GM12878 (cell line): Measurements from ENCODE around the gene WDR91. TPM values are rescaled to one million over a fixed set of nuclear protein-coding genes. Genes with fewer than 3 reads are reported as not detected.
"Not testable (repeated sequence)": the region's sequence is repeated elsewhere in the genome, so short reads cannot be mapped to it uniquely, and the experiment has no call there.

ENCODE experiments used
- ATAC-seq: fragments of 200-7000 bp; cut with Tn5 transposase; 3 replicates; pipeline ENCODE4 v1.9.1; 2020; ENCODE audit warnings: mild to moderate bottlenecking, moderate library complexity
- BruUV-seq: library from RNA; stranded (reverse); fragments of 400-500 nt; replicated peaks from 2 replicates; lab custom pipeline; 2021; lab: Mats Ljungman, UMichigan
- CTCF ChIA-PET: fragments of 300-600 bp; sonication (Branson Sonifier 250); formaldehyde crosslinking; extraction: SDS; loops from one replicate; lab custom pipeline; 2021; ENCODE audit warnings: inconsistent platforms; lab: Yijun Ruan, JAX
- POLR2A ChIA-PET: fragments of 350-600 bp; formaldehyde crosslinking; extraction: SDS; loops from one replicate; lab custom pipeline; 2021; ENCODE audit warnings: inconsistent platforms; lab: Charles Lee
- RAD21 ChIA-PET: fragments of 300-600 bp; sonication (Branson Sonifier 250); formaldehyde crosslinking; loops from one replicate; lab custom pipeline; 2023; ENCODE audit warnings: antibody characterized with exemption; ENCODE audit not compliant: unreplicated experiment; lab: Charles Lee
- SMC1A ChIA-PET: fragments of 300-600 bp; sonication (Branson Sonifier 250); formaldehyde crosslinking; loops from one replicate; lab custom pipeline; 2023; ENCODE audit not compliant: unreplicated experiment, uncharacterized antibody; lab: Charles Lee
- DNase-seq: peaks from one replicate; pipeline ENCODE4 v3.0.0-alpha.2; 2011; ENCODE audit warnings: low read depth, low spot score
- FAIRE-seq: peaks from 3 replicates; lab custom pipeline; 2011; peaks lifted over from hg19 to GRCh38; lab: Jason Lieb, UNC
- H2AFZ ChIP-seq: 2 replicates; pipeline ENCODE4 v1.6.0; 2011; ENCODE audit warnings: low read depth, low read length, control low read depth; ENCODE audit not compliant: control insufficient read depth
- H3K27ac ChIP-seq: 2 replicates; pipeline ENCODE4 v1.5.1; 2011; ENCODE audit warnings: control low read depth; ENCODE audit not compliant: control insufficient read depth, insufficient read depth
- H3K27me3 ChIP-seq, 2 experiments: replicated peaks in 1 of 2; 2 replicates each; pipeline versions ENCODE4 v1.6.0 to v1.6.1; 2011; ENCODE audit warnings: low read length in 1 of 2; ENCODE audit not compliant: control insufficient read depth in 2 of 2, insufficient read depth in 2 of 2
- H3K36me3 ChIP-seq, 2 experiments: 2 replicates each; pipeline ENCODE4 v1.5.1; 2011; ENCODE audit warnings: low read length in 1 of 2; ENCODE audit not compliant: control insufficient read depth in 2 of 2, insufficient read depth in 2 of 2
- H3K4me1 ChIP-seq: 2 replicates; pipeline ENCODE4 v1.6.1; 2011; ENCODE audit warnings: mild to moderate bottlenecking, low read length, moderate library complexity, mixed read lengths; ENCODE audit not compliant: control insufficient read depth, insufficient read depth
- H3K4me2 ChIP-seq: 2 replicates; pipeline ENCODE4 v1.6.0; 2011; ENCODE audit warnings: control low read depth; ENCODE audit not compliant: control insufficient read depth, insufficient read depth
- H3K4me3 ChIP-seq: fragments of 200-600 bp; sonication (generic); 2 replicates; pipeline ENCODE4 v1.5.1; 2016
- H3K79me2 ChIP-seq: 2 replicates; pipeline ENCODE4 v1.6.0; 2011; ENCODE audit warnings: low read length; ENCODE audit not compliant: control insufficient read depth, insufficient read depth
- H3K9ac ChIP-seq: 2 replicates; pipeline ENCODE4 v1.8.0; 2011; ENCODE audit warnings: low read length, control low read depth, mixed read lengths; ENCODE audit not compliant: control insufficient read depth, insufficient read depth
- H3K9me3 ChIP-seq: replicated peaks from 3 replicates; pipeline ENCODE4 v1.5.1; 2011; ENCODE audit warnings: mild to moderate bottlenecking, low read length; ENCODE audit not compliant: control insufficient read depth, insufficient read depth
- H4K20me1 ChIP-seq: 2 replicates; pipeline ENCODE4 v1.6.0; 2011; ENCODE audit not compliant: control insufficient read depth, insufficient read depth
- BMI1 ChIP-seq: fragments of 450-650 bp; IDR thresholded peaks from 2 replicates; pipeline ENCODE4 v1.6.1; 2016; ENCODE audit warnings: mild to moderate bottlenecking, moderate library complexity, borderline replicate concordance
- IKZF1 ChIP-seq: fragments of 450-650 bp; conservative IDR thresholded peaks from 2 replicates; pipeline ENCODE4 v1.6.1; 2017; ENCODE audit warnings: antibody characterized with exemption, mild to moderate bottlenecking
- IKZF2 ChIP-seq, 2 experiments: fragments of 450-650 bp; IDR thresholded peaks; 2 replicates each; pipeline ENCODE4 v1.6.1; 2017; ENCODE audit warnings: mild to moderate bottlenecking in 2 of 2, moderate library complexity in 2 of 2
- MEF2B ChIP-seq: fragments of 450-650 bp; IDR thresholded peaks from 2 replicates; pipeline ENCODE4 v1.6.1; 2018; ENCODE audit warnings: mild to moderate bottlenecking, moderate library complexity; ENCODE audit not compliant: partially characterized antibody, poor library complexity, severe bottlenecking
- MTA3 ChIP-seq: IDR thresholded peaks from 2 replicates; pipeline ENCODE4 v1.6.1; 2012; ENCODE audit warnings: low read length, inconsistent platforms, borderline replicate concordance
- RAD51 ChIP-seq: fragments of 450-650 bp; IDR thresholded peaks from 2 replicates; pipeline ENCODE4 v1.6.1; 2016; ENCODE audit warnings: moderate library complexity, mild to moderate bottlenecking, inconsistent platforms
- SMAD1 ChIP-seq: fragments of 450-650 bp; IDR thresholded peaks from 2 replicates; pipeline ENCODE4 v1.6.1; 2018; ENCODE audit warnings: mild to moderate bottlenecking, low read depth; ENCODE audit not compliant: partially characterized antibody
- SPI1 ChIP-seq: IDR thresholded peaks from 2 replicates; pipeline ENCODE4 v1.6.1; 2011; ENCODE audit warnings: low read depth, mild to moderate bottlenecking, low read length, moderate library complexity, borderline replicate concordance; ENCODE audit not compliant: insufficient read depth
- TBL1XR1 ChIP-seq: IDR thresholded peaks from 2 replicates; pipeline ENCODE4 v1.6.1; 2012; ENCODE audit warnings: low read depth, low read length, improper control_type of control experiment
- ZNF384 ChIP-seq: IDR thresholded peaks from 2 replicates; pipeline ENCODE4 v1.6.1; 2012; ENCODE audit warnings: low read depth, mild to moderate bottlenecking, low read length, improper control_type of control experiment, borderline replicate concordance
- WGBS: methylation state at CpG from one replicate; pipeline ENCODE4 v1.1.6; 2016; ENCODE audit warnings: low lambda C conversion rate; ENCODE audit not compliant: insufficient replicate concordance, insufficient coverage; ENCODE audit errors: missing lambda C conversion rate; 5-methylcytosine and 5-hydroxymethylcytosine counted together
- in situ Hi-C: fragments of 300-500 bp; cut with MboI; formaldehyde crosslinking; loops from 9 replicates; pipeline ENCODE4 v1.14.3; 2018; ENCODE audit warnings: mixed read lengths
- intact Hi-C: fragments of 100-400 bp; cut with micrococcal nuclease; formaldehyde crosslinking; loops from one replicate; pipeline ENCODE4 v1.14.2; 2022; ENCODE audit not compliant: unreplicated experiment
- polyA plus RNA-seq, 11 experiments: library from polyadenylated mRNA; depleted of rRNA in 4 of 11; unstranded in 6 of 11; stranded (reverse) in 5 of 11; fragments of >200 nt; fragmentation: Nextera tagmentation in 4 of 11; fragmentation: Illumina TruSeq in 1 of 11; extraction: Ambion mirVana in 4 of 11; extraction: Trizol in 1 of 11; gene quantifications; 1 replicate in 1 of 11; 2 replicates in 10 of 11; pipeline versions ENCODE4 v1.2.1 to v1.2.3, GENCODE V29; 2011 to 2016; ENCODE audit warnings: inconsistent platforms in 2 of 11, missing spikeins in 2 of 11, low read depth in 1 of 11
- total RNA-seq, 4 experiments: library from RNA; depleted of rRNA in 3 of 4; stranded (reverse); fragments of >200 nt in 3 of 4; fragmentation: Illumina TruSeq in 1 of 4; extraction: Trizol in 1 of 4; gene quantifications; 2 replicates each; pipeline versions ENCODE4 v1.2.1 to v1.2.3, GENCODE V29; 2013 to 2021
- TF ChIP-seq, protein P1 (sequence below): fragments of 450-650 bp; IDR thresholded peaks from 2 replicates; pipeline ENCODE4 v1.6.1; 2017; ENCODE audit warnings: mild to moderate bottlenecking, low read depth, inconsistent platforms; ENCODE audit not compliant: poor library complexity, severe bottlenecking
- TF ChIP-seq, protein P2 (sequence below): fragments of 450-650 bp; IDR thresholded peaks from 2 replicates; pipeline ENCODE4 v1.6.1; 2017; ENCODE audit warnings: low read depth, mild to moderate bottlenecking, moderate library complexity
- TF ChIP-seq, protein P3 (sequence below): fragments of 450-650 bp; IDR thresholded peaks from 2 replicates; pipeline ENCODE4 v1.6.1; 2016; ENCODE audit warnings: mild to moderate bottlenecking
- TF ChIP-seq, protein P4 (sequence below): fragments of 450-650 bp; conservative IDR thresholded peaks from 2 replicates; pipeline ENCODE4 v1.6.1; 2017; ENCODE audit warnings: mild to moderate bottlenecking, moderate library complexity

WDR91 gene
- total and polyA plus RNA-seq, 10 of the 15 experiments (the other 5 are each of a cell fraction or from before 2014, with no cell fraction given) = 7.6 to 83.3 (median 16.5) TPM

DNA sequence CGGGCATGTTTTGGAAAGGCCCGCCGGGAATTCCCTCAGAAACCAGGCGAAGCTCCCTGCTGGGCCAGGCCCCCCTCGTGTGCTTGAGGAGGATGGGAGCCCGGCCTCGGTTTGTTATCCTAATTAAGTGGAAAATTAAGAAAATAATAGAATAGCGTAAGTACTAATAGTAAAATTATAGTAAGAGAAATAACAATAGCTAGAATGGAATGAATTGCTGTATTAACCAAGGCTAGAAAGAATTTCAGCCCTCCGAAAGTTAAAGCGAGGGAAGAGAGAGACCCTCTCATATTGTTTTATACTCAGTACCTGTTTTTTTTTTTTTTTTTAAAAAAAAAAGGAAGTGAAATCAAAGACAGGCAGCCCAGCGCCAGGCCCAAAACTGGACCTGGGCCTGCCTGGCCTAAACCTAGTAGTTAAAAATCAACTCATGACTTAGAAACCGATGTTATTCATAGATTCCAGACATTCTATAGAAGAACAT lies 40.3 kb downstream of the WDR91 start:
- H3K27me3 ChIP-seq, DNase-seq, H4K20me1 ChIP-seq, H2AFZ ChIP-seq, BruUV-seq, H3K9me3 ChIP-seq, in situ Hi-C loops: not testable (repeated sequence)
- intact Hi-C loops = loop anchor here (1.0 to 5.0 kb wide), 6 partner anchors 15 to 538 kb away; partner anchors contain the start of genes AGBL3, BPGM and TMEM140
- Histone ChIP-seq H3K4me1 (peaks cover 24% of the 10 kb centered on the region), H3K9ac (peak overlapping the region; percentile 73), H3K4me2 (peak overlapping the region; percentile 77), H3K4me3 (peak overlapping the region; percentile 84), H3K79me2 (peaks cover 76% of the 10 kb centered on the region), H3K36me3 (peaks cover 20 to 21% of the 10 kb centered on the region in 2 experiments), H3K27ac (peak overlapping the region; percentile 96)
- POLR2A ChIA-PET = interaction anchor here (0.7 to 15.9 kb wide), 13 partner anchors 11 to 537 kb away, joined by 3 to 169 read pairs (median 18); partner anchors contain the start of genes AGBL3, TMEM140 and WDR91
- SMC1A ChIA-PET = interaction anchor here (0.9 to 13.1 kb wide), 20 partner anchors 10 to 538 kb away, joined by 3 to 158 read pairs (median 6); partner anchors contain the start of genes AGBL3, TMEM140 and WDR91
- peak; percentile 18 for FAIRE-seq
- peak; percentile 46 for ATAC-seq
- RAD21 ChIA-PET = interaction anchor here (0.8 to 11.6 kb wide), 25 partner anchors 9 to 622 kb away, joined by 3 to 151 read pairs (median 4); partner anchors contain the start of genes AGBL3, AKR1B15, TMEM140 and WDR91
- WGBS = 2% methylated on average over 12 of the region's 12 CpGs
- CTCF ChIA-PET = interaction anchor here (0.6 to 12.2 kb wide), 17 partner anchors 11 to 538 kb away, joined by 3 to 157 read pairs (median 4); partner anchors contain the start of genes AGBL3, TMEM140 and WDR91
- TF ChIP-seq SPI1 = peak; percentile 67
- TF ChIP-seq IKZF2 (IDR thresholded peaks at IDR 0.05) = peak in 1 of 2 experiments; percentile 78; a peak in 3 of 4 replicates
- TF ChIP-seq, protein P1, sequence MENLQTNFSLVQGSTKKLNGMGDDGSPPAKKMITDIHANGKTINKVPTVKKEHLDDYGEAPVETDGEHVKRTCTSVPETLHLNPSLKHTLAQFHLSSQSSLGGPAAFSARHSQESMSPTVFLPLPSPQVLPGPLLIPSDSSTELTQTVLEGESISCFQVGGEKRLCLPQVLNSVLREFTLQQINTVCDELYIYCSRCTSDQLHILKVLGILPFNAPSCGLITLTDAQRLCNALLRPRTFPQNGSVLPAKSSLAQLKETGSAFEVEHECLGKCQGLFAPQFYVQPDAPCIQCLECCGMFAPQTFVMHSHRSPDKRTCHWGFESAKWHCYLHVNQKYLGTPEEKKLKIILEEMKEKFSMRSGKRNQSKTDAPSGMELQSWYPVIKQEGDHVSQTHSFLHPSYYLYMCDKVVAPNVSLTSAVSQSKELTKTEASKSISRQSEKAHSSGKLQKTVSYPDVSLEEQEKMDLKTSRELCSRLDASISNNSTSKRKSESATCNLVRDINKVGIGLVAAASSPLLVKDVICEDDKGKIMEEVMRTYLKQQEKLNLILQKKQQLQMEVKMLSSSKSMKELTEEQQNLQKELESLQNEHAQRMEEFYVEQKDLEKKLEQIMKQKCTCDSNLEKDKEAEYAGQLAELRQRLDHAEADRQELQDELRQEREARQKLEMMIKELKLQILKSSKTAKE = peak; percentile 76
- TF ChIP-seq MEF2B = peak; percentile 72
- TF ChIP-seq, protein P2, sequence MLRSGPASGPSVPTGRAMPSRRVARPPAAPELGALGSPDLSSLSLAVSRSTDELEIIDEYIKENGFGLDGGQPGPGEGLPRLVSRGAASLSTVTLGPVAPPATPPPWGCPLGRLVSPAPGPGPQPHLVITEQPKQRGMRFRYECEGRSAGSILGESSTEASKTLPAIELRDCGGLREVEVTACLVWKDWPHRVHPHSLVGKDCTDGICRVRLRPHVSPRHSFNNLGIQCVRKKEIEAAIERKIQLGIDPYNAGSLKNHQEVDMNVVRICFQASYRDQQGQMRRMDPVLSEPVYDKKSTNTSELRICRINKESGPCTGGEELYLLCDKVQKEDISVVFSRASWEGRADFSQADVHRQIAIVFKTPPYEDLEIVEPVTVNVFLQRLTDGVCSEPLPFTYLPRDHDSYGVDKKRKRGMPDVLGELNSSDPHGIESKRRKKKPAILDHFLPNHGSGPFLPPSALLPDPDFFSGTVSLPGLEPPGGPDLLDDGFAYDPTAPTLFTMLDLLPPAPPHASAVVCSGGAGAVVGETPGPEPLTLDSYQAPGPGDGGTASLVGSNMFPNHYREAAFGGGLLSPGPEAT = 0 out of 2 replicates have a peak, but pooled peaks have one; percentile 86
- TF ChIP-seq RAD51 = 0 out of 2 replicates have a peak, but pooled peaks have one; percentile 11
- TF ChIP-seq, protein P3, sequence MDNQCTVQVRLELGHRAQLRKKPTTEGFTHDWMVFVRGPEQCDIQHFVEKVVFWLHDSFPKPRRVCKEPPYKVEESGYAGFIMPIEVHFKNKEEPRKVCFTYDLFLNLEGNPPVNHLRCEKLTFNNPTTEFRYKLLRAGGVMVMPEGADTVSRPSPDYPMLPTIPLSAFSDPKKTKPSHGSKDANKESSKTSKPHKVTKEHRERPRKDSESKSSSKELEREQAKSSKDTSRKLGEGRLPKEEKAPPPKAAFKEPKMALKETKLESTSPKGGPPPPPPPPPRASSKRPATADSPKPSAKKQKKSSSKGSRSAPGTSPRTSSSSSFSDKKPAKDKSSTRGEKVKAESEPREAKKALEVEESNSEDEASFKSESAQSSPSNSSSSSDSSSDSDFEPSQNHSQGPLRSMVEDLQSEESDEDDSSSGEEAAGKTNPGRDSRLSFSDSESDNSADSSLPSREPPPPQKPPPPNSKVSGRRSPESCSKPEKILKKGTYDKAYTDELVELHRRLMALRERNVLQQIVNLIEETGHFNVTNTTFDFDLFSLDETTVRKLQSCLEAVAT = peak; percentile 47; the same call in 1 of the 2 replicates
- TF ChIP-seq SMAD1 = peak; percentile 20
- TF ChIP-seq, protein P4, sequence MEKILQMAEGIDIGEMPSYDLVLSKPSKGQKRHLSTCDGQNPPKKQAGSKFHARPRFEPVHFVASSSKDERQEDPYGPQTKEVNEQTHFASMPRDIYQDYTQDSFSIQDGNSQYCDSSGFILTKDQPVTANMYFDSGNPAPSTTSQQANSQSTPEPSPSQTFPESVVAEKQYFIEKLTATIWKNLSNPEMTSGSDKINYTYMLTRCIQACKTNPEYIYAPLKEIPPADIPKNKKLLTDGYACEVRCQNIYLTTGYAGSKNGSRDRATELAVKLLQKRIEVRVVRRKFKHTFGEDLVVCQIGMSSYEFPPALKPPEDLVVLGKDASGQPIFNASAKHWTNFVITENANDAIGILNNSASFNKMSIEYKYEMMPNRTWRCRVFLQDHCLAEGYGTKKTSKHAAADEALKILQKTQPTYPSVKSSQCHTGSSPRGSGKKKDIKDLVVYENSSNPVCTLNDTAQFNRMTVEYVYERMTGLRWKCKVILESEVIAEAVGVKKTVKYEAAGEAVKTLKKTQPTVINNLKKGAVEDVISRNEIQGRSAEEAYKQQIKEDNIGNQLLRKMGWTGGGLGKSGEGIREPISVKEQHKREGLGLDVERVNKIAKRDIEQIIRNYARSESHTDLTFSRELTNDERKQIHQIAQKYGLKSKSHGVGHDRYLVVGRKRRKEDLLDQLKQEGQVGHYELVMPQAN = 0 out of 2 replicates have a peak, but pooled peaks have one; percentile 1
- 0 out of 2 replicates have a peak, but pooled peaks have one; percentile 16 for TF ChIP-seq BMI1
- TF ChIP-seq IKZF1 = peak; percentile 82
- peak; percentile 9; the same call in 1 of the 2 replicates for TF ChIP-seq TBL1XR1
- TF ChIP-seq ZNF384 = peak; percentile 13; the same call in 1 of the 2 replicates
- 0 out of 2 replicates have a peak, but pooled peaks have one; percentile 39 for TF ChIP-seq MTA3
